Lower leg skin (tissue), 3 donors: ENCODE measurements around the gene GPATCH8.

Experiments
- CTCF ChIP-seq, 3 donors: fragments of 450-650 bp; IDR thresholded peaks; one replicate each; pipeline ENCODE4 v1.5.1; 2016; ENCODE audit warnings: antibody characterized with exemption in 3 of 3, mild to moderate bottlenecking in 3 of 3, moderate library complexity in 2 of 3
- POLR2A ChIP-seq, 2 donors: fragments of 450-650 bp; IDR thresholded peaks; one replicate each; pipeline ENCODE4 v1.6.1; 2016 to 2017; ENCODE audit warnings: antibody characterized with exemption in 2 of 2, mild to moderate bottlenecking in 1 of 2, moderate library complexity in 1 of 2

- TF ChIP-seq POLR2A (IDR thresholded peaks at IDR 0.05), result no peak
- TF ChIP-seq CTCF (IDR thresholded peaks at IDR 0.05), result no peak
These were observed 122.4 kb downstream of the GPATCH8 start for GRCh38 chr17:44380767-44381166.
